ENCODE data around the gene DNAJC6.
A peak's percentile ranks its signal among the peaks of the same experiment; 100 is the strongest.
"Not testable (repeated sequence)": the region's sequence is repeated elsewhere in the genome, so short reads cannot be mapped to it uniquely, and the experiment has no call there.

The DNAJC6 gene

GRCh38 chr1:65360648-65361047 is 51.3 kb downstream of the DNAJC6 start:
- no peak for DNase-seq

GRCh38 chr1:65362545-65362944 is 53.2 kb downstream of the DNAJC6 start:
- no peak for DNase-seq

GRCh38 chr1:65363484-65363883 is 54.1 kb downstream of the DNAJC6 start:
- DNase-seq = no peak

GRCh38 chr1:65368403-65368802 is 59.1 kb downstream of the DNAJC6 start:
- DNase-seq = no peak

GRCh38 chr1:65371544-65371943 is 62.2 kb downstream of the DNAJC6 start:
- peak; percentile 2 for DNase-seq

- DNase-seq = peak; percentile 19
These were observed 63.2 kb downstream of the DNAJC6 start for GRCh38 chr1:65372557-65372956.

- no peak for DNase-seq
These were observed 68.3 kb downstream of the DNAJC6 start for GRCh38 chr1:65377496-65378246.

- no peak for DNase-seq
These were observed 69.1 kb downstream of the DNAJC6 start for GRCh38 chr1:65378247-65378946.

- not testable (repeated sequence) for DNase-seq
These were observed 75.1 kb downstream of the DNAJC6 start for GRCh38 chr1:65384426-65384825.

- DNase-seq = no peak
These were observed 77.1 kb downstream of the DNAJC6 start for GRCh38 chr1:65386439-65386838.

- no peak for DNase-seq
These were observed 78.5 kb downstream of the DNAJC6 start for GRCh38 chr1:65387821-65388220.

- no peak for DNase-seq
These were observed 79.8 kb downstream of the DNAJC6 start for GRCh38 chr1:65388908-65389695.

GRCh38 chr1:65392497-65392896 is 83.2 kb downstream of the DNAJC6 start:
- no peak for DNase-seq

GRCh38 chr1:65393347-65393746 is 84.0 kb downstream of the DNAJC6 start:
- peak; percentile 39 for DNase-seq

- no peak for DNase-seq
These were observed 84.6 kb downstream of the DNAJC6 start for GRCh38 chr1:65393928-65394327.

GRCh38 chr1:65395887-65396612 is 86.7 kb downstream of the DNAJC6 start:
- peak; percentile 80 for DNase-seq

- DNase-seq = no peak
These were observed 88.7 kb downstream of the DNAJC6 start for GRCh38 chr1:65398083-65398482.

- DNase-seq = no peak
These were observed 89.7 kb downstream of the DNAJC6 start for GRCh38 chr1:65399003-65399402.

GRCh38 chr1:65401612-65402011 is 92.3 kb downstream of the DNAJC6 start:
- DNase-seq = no peak

- no peak for DNase-seq
These were observed 95.6 kb downstream of the DNAJC6 start for GRCh38 chr1:65404941-65405340.

GRCh38 chr1:65407877-65408276 is 98.5 kb downstream of the DNAJC6 start:
- no peak for DNase-seq

- no peak for DNase-seq
These were observed 100.0 kb downstream of the DNAJC6 start for GRCh38 chr1:65409314-65409713.

GRCh38 chr1:65409816-65410326 is 100.5 kb downstream of the DNAJC6 start:
- DNase-seq = no peak
